Measurements from ENCODE around the gene PTPRH.
"Not testable (repeated sequence)": the region's sequence is repeated elsewhere in the genome, so short reads cannot be mapped to it uniquely, and the experiment has no call there.

The PTPRH gene

GRCh38 chr19:55226273-55226672, 17.0 kb upstream of the PTPRH start:
- DNase-seq (ENCODE audit: extremely low read depth in 1 of 2, low read depth in 1 of 2) = no peak

- no peak for DNase-seq (ENCODE audit: extremely low read depth in 1 of 2, low read depth in 1 of 2)
These were observed 16.2 kb upstream of the PTPRH start for GRCh38 chr19:55225415-55225958.

- DNase-seq (ENCODE audit: extremely low read depth in 1 of 2, low read depth in 1 of 2) = not testable (repeated sequence)
These were observed 15.5 kb upstream of the PTPRH start for GRCh38 chr19:55224679-55225414.

GRCh38 chr19:55224038-55224665, 14.9 kb upstream of the PTPRH start:
- DNase-seq (ENCODE audit: extremely low read depth in 1 of 2, low read depth in 1 of 2) = no peak

GRCh38 chr19:55223291-55224037, 14.2 kb upstream of the PTPRH start:
- no peak for DNase-seq (ENCODE audit: extremely low read depth in 1 of 2, low read depth in 1 of 2)

GRCh38 chr19:55220525-55220924, 11.2 kb upstream of the PTPRH start:
- DNase-seq (ENCODE audit: extremely low read depth in 1 of 2, low read depth in 1 of 2) = no peak

- DNase-seq (ENCODE audit: extremely low read depth in 1 of 2, low read depth in 1 of 2) = peak in 1 of 2 donors; percentile 15
These were observed 7.3 kb upstream of the PTPRH start for GRCh38 chr19:55216461-55217198.

GRCh38 chr19:55213547-55213946, 4.2 kb upstream of the PTPRH start:
- DNase-seq (ENCODE audit: extremely low read depth in 1 of 2, low read depth in 1 of 2) = no peak

GRCh38 chr19:55212447-55212846, 3.1 kb upstream of the PTPRH start:
- peak in 1 of 2 donors; percentile 9 for DNase-seq (ENCODE audit: extremely low read depth in 1 of 2, low read depth in 1 of 2)

GRCh38 chr19:55209693-55210472, 582 bp upstream of the PTPRH start:
- no peak for DNase-seq (ENCODE audit: extremely low read depth in 1 of 2, low read depth in 1 of 2)

- DNase-seq (ENCODE audit: extremely low read depth in 1 of 2, low read depth in 1 of 2) = peak in 1 of 2 donors; percentile 10
These were observed 2.4 kb downstream of the PTPRH start for GRCh38 chr19:55206664-55207500.

GRCh38 chr19:55202199-55202598, 7.1 kb downstream of the PTPRH start:
- not testable (repeated sequence) for DNase-seq (ENCODE audit: extremely low read depth in 1 of 2, low read depth in 1 of 2)

- no peak for DNase-seq (ENCODE audit: extremely low read depth in 1 of 2, low read depth in 1 of 2)
These were observed 9.6 kb downstream of the PTPRH start for GRCh38 chr19:55199620-55200204.

GRCh38 chr19:55198651-55199050, 10.7 kb downstream of the PTPRH start:
- no peak for DNase-seq (ENCODE audit: extremely low read depth in 1 of 2, low read depth in 1 of 2)

GRCh38 chr19:55197528-55197927, 11.8 kb downstream of the PTPRH start:
- no peak for DNase-seq (ENCODE audit: extremely low read depth in 1 of 2, low read depth in 1 of 2)

GRCh38 chr19:55196803-55197202, 12.5 kb downstream of the PTPRH start:
- no peak for DNase-seq (ENCODE audit: extremely low read depth in 1 of 2, low read depth in 1 of 2)

- no peak for DNase-seq (ENCODE audit: extremely low read depth in 1 of 2, low read depth in 1 of 2)
These were observed 15.8 kb downstream of the PTPRH start for GRCh38 chr19:55193481-55193880.

GRCh38 chr19:55189403-55189835, 19.9 kb downstream of the PTPRH start:
- no peak for DNase-seq (ENCODE audit: extremely low read depth in 1 of 2, low read depth in 1 of 2)

- DNase-seq (ENCODE audit: extremely low read depth in 1 of 2, low read depth in 1 of 2) = no peak
These were observed 20.7 kb downstream of the PTPRH start for GRCh38 chr19:55188625-55189024.

Measured in activated CD8-positive, alpha-beta memory T cell treated with anti-CD3 and anti-CD28 coated beads for 1 hour (primary cell).